Measurements from ENCODE around the gene WDR89.

- no peak for TF ChIP-seq NFIC (IDR thresholded peaks at IDR 0.05)
- no peak for TF ChIP-seq KLF10 (CRISPR knock-in tag; IDR thresholded peaks at IDR 0.05)
- no peak for TF ChIP-seq ZHX1 (conservative IDR thresholded peaks at IDR 0.05; ENCODE audit: low read length)
- no peak for TF ChIP-seq CTCF (IDR thresholded peaks at IDR 0.05 in 2 of 3, conservative IDR thresholded peaks at IDR 0.05 in 1 of 3; ENCODE audit: insufficient read depth in 2 of 3, low read depth in 1 of 3, low read length in 3 of 3)
- TF ChIP-seq TBP (optimal IDR thresholded peaks at IDR 0.05; ENCODE audit: low read depth, low read length): no peak
- TF ChIP-seq TCF7 (IDR thresholded peaks at IDR 0.05; ENCODE audit: borderline replicate concordance): no peak
- TF ChIP-seq FOXA3 (CRISPR knock-in tag; conservative IDR thresholded peaks at IDR 0.05 in 1 of 2, IDR thresholded peaks at IDR 0.05 in 1 of 2): no peak
- TF ChIP-seq NFE2L1 (tag; IDR thresholded peaks at IDR 0.05; ENCODE audit: borderline replicate concordance, low read depth): no peak
- no peak for TF ChIP-seq POLR2A (conservative IDR thresholded peaks at IDR 0.05)
- TF ChIP-seq TAF1 (IDR thresholded peaks at IDR 0.05; ENCODE audit: control insufficient read depth, extremely low read depth, insufficient read depth, low read length, severe bottlenecking): no peak
- TF ChIP-seq SETDB1 (IDR thresholded peaks at IDR 0.05; ENCODE audit: low read length): no peak
- no peak for TF ChIP-seq NRF1 (conservative IDR thresholded peaks at IDR 0.05 in 1 of 2, IDR thresholded peaks at IDR 0.05 in 1 of 2)
Measured at GRCh38 chr14:63673886-63674497, 32.3 kb upstream of the WDR89 start.
